Stimulated activated CD4-positive, alpha-beta T cell treated with anti-CD3 and anti-CD28 coated beads, Interleukin-12 subunit alpha, Interleukin-12 subunit beta, amount 100 ng/mL, for 4 hours (primary cell): ENCODE results near the gene ANKRD42.

Experiments used
- DNase-seq: peaks from one replicate; pipeline ENCODE4 v3.0.0-alpha.2; 2020

Gene ANKRD42

DNA sequence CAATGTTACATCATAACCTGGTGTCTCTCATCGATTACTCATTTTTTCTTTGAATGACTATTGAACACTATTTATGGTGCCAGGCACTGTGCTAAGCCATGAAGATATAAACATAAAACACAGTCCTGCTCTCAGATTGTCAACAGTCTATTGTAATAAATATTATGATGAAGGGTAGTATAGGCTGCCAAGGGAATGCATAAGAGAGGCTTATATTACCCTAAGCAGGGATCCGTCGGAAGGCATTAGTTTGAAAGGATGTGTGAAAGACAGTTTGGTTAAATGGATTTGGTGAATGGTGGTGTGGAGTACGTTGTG lies 99.9 kb downstream of the ANKRD42 start:
- DNase-seq, result no peak

DNA sequence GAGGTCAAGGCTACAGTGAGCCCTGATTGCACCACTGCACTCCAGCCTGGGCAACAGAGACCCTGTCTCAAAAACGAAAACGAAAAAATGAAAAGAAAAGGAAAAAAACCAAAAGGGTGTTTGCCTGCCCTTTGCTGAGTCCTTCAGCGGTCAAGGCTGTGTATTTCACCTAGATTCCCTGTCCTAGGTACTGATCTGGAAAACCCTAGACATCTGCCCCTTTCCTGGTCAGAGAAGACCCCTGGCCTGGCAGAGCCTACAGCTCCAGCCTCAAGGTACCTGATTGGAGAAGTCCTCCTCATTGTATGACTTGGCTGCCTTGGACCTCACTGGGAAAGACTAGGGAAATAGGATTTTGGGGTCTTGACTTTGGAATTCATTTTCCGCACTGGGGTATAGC lies 100.7 kb downstream of the ANKRD42 start:
- DNase-seq, result no peak
